Smooth muscle cell of the pulmonary artery (primary cell): ENCODE data around the gene PIPOX. TPM values are rescaled to one million over a fixed set of nuclear protein-coding genes. Genes with fewer than 3 reads are reported as not detected.

Experiments
- total RNA-seq: library from RNA; depleted of rRNA; stranded (reverse); fragments of >200 nt; gene quantifications from 2 replicates; pipeline ENCODE4 v1.2.3, GENCODE V29; 2014

PIPOX gene
- total RNA-seq, result 1.2 and 1.4 TPM in 2 replicates

GRCh38 chr17:29042679-29043538, at the start of gene PIPOX:
Gene PIPOX, plus strand, starts transcription at chr17:29043141. Its CDS starts 85 bp downstream, at chr17:29043226.

GRCh38 chr17:29005936-29006511, 36.9 kb upstream of the PIPOX start, which contains the start of gene SEZ6:
Gene SEZ6, minus strand, starts transcription at chr17:29006033. Its CDS starts 164 bp downstream, at chr17:29005869.

Other genes starting within 250 kb of the PIPOX start
- gene FAM222B, start 200.4 kb upstream of the PIPOX start, total RNA-seq, result 7.0 and 10.3 TPM in 2 replicates
- gene ERAL1, start 188.1 kb upstream of the PIPOX start, total RNA-seq, result 28.4 and 36.1 TPM in 2 replicates
- gene FLOT2, start 145.4 kb upstream of the PIPOX start, total RNA-seq, result 51.4 and 56.3 TPM in 2 replicates
- 5.9 and 11.9 TPM in 2 replicates for gene DHRS13, start 140.1 kb upstream of the PIPOX start, total RNA-seq
- gene PHF12, start 91.6 kb upstream of the PIPOX start, total RNA-seq, result 16.7 and 26.8 TPM in 2 replicates
- not detected in 2 replicates for gene SEZ6, start 37.1 kb upstream of the PIPOX start, total RNA-seq
- 79.4 and 91.5 TPM in 2 replicates for gene MYO18A, start 137.3 kb downstream of the PIPOX start, total RNA-seq
- gene CRYBA1, start 203.7 kb downstream of the PIPOX start, total RNA-seq, result not detected in 2 replicates